SJSA1 (cell line): ENCODE data around the gene AEBP1. TPM values are rescaled to one million over a fixed set of nuclear protein-coding genes. Genes with fewer than 3 reads are reported as not detected.

ENCODE experiments used
- DNase-seq, 2 experiments: peaks; one replicate each; pipeline ENCODE4 v3.0.0-alpha.2; 2015 to 2020; ENCODE audit warnings: low spot score in 2 of 2, low read depth in 1 of 2
- H3K27ac ChIP-seq: fragments of 250-450 bp; sonication (Bioruptor Pico); 2 replicates; pipeline ENCODE4 v1.5.1; 2020; ENCODE audit warnings: mild to moderate bottlenecking, moderate library complexity
- H3K27me3 ChIP-seq: fragments of 250-450 bp; sonication (Bioruptor Pico); replicated peaks from 2 replicates; pipeline ENCODE4 v1.5.1; 2020; ENCODE audit warnings: mild to moderate bottlenecking, moderate library complexity
- H3K36me3 ChIP-seq: fragments of 250-450 bp; sonication (Bioruptor Pico); 2 replicates; pipeline ENCODE4 v1.5.1; 2020; ENCODE audit warnings: mild to moderate bottlenecking
- H3K4me1 ChIP-seq: fragments of 250-450 bp; sonication (Bioruptor Pico); replicated peaks from 2 replicates; pipeline ENCODE4 v1.6.1; 2021; ENCODE audit warnings: mild to moderate bottlenecking
- H3K4me3 ChIP-seq: fragments of 250-450 bp; sonication (Bioruptor Pico); 2 replicates; pipeline ENCODE4 v1.5.1; 2020; ENCODE audit warnings: mild to moderate bottlenecking
- H3K9me3 ChIP-seq: fragments of 250-450 bp; sonication (Bioruptor Pico); replicated peaks from 2 replicates; pipeline ENCODE4 v1.5.1; 2020; ENCODE audit warnings: mild to moderate bottlenecking
- total RNA-seq: library from RNA; depleted of rRNA; stranded (reverse); fragments of >200 nt; shearing (Covaris generic); gene quantifications from 2 replicates; pipeline ENCODE4 v1.2.3, GENCODE V29; 2014

The AEBP1 gene
- total RNA-seq, 1 experiment from 2014 or later: not detected

DNA sequence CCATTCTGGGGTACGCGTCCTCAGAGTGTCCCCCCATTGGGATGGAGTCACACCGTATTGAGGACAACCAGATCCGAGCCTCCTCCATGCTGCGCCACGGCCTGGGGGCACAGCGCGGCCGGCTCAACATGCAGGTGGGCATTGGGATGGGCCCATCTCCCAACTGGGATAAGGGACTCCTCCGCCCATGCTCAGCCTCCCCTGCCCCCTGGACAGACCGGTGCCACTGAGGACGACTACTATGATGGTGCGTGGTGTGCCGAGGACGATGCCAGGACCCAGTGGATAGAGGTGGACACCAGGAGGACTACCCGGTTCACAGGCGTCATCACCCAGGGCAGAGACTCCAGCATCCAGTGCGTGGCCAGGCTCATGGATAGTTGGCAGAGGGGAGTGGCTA, 5.8 kb downstream of the AEBP1 start:
- no peaks in the 10 kb centered on the region for H3K9me3 ChIP-seq
- H3K36me3 ChIP-seq: peaks cover 10% of the 10 kb centered on the region
- H3K4me1 ChIP-seq: peaks cover 8% of the 10 kb centered on the region
- no peak for DNase-seq
- H3K27me3 ChIP-seq: no peaks in the 10 kb centered on the region
- H3K4me3 ChIP-seq: no peak overlapping the region
- no peak overlapping the region for H3K27ac ChIP-seq

DNA sequence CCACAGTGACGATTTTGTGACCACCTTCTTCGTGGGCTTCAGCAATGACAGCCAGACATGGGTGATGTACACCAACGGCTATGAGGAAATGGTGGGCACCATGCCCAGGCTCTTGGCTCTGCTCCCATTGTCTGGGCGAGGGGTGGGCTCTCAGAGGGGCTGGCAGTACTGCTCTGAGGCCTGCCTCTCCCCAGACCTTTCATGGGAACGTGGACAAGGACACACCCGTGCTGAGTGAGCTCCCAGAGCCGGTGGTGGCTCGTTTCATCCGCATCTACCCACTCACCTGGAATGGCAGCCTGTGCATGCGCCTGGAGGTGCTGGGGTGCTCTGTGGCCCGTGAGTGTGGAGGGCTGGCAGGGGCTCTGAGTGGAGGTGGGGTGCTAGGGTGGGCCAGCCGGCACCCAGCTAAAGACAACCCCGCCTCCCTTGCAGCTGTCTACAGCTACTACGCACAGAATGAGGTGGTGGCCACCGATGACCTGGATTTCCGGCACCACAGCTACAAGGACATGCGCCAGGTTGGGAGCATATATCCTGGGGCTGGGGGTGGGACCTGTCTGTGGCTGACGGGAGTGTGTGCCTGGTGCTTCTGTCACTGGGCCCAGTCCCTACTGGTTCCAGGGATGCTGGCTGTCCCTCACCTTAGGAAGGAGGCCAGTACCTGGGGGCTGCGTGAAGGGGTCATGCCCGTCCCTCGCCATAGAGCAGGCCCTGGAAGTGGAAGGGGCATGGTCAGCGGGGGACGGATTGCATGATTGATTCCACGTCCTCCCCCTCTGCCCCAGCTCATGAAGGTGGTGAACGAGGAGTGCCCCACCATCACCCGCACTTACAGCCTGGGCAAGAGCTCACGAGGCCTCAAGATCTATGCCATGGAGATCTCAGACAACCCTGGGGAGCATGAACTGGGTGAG, 6.8 kb downstream of the AEBP1 start:
- Histone ChIP-seq H3K27me3 (no peaks in the 10 kb centered on the region), H3K9me3 (no peaks in the 10 kb centered on the region), H3K4me1 (no peaks in the 10 kb centered on the region), H3K36me3 (peaks cover 17% of the 10 kb centered on the region), H3K27ac (no peak overlapping the region), H3K4me3 (no peak overlapping the region)
- no peak for DNase-seq

DNA sequence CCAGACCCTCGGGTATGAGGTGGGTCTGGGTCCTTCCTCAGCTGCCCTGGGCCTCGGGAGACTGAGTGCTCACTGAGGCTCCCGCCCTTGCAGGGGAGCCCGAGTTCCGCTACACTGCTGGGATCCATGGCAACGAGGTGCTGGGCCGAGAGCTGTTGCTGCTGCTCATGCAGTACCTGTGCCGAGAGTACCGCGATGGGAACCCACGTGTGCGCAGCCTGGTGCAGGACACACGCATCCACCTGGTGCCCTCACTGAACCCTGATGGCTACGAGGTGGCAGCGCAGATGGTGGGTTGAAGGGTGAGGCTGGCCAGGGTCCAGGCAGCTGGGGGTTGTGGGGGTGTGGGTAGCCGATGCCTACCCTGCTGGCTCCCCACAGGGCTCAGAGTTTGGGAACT, 7.6 kb downstream of the AEBP1 start:
- H3K27ac ChIP-seq: no peak overlapping the region
- no peaks in the 10 kb centered on the region for H3K27me3 ChIP-seq
- H3K36me3 ChIP-seq: peaks cover 25% of the 10 kb centered on the region
- H3K4me1 ChIP-seq: no peaks in the 10 kb centered on the region
- no peak overlapping the region for H3K4me3 ChIP-seq
- no peak for DNase-seq
- H3K9me3 ChIP-seq: no peaks in the 10 kb centered on the region

DNA sequence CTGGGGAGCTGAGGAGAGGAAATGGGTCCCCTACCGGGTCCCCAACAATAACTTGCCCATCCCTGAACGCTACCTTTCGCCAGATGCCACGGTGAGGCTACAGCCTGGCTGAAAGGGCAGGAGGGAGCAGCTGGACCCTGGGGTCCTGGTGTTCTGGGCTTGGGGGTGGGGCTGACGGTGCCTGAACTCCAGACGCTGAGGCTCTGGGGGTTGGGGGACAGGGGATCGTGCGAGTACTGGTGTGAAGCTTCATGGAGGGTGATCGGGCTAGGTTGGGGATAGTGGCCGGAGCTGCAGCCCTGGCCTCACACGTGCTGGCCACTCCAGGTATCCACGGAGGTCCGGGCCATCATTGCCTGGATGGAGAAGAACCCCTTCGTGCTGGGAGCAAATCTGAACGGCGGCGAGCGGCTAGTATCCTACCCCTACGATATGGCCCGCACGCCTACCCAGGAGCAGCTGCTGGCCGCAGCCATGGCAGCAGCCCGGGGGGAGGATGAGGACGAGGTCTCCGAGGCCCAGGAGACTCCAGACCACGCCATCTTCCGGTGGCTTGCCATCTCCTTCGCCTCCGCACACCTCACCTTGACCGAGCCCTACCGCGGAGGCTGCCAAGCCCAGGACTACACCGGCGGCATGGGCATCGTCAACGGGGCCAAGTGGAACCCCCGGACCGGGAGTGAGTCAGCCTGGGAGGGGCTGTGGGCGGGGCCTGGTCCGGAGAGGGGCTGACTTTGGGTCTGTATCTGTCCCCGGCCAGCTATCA, 8.3 kb downstream of the AEBP1 start:
- Histone ChIP-seq H3K36me3 (peaks cover 32% of the 10 kb centered on the region), H3K27me3 (no peaks in the 10 kb centered on the region), H3K4me3 (no peak overlapping the region), H3K27ac (no peak overlapping the region), H3K4me1 (no peaks in the 10 kb centered on the region), H3K9me3 (no peaks in the 10 kb centered on the region)
- no peak for DNase-seq

DNA sequence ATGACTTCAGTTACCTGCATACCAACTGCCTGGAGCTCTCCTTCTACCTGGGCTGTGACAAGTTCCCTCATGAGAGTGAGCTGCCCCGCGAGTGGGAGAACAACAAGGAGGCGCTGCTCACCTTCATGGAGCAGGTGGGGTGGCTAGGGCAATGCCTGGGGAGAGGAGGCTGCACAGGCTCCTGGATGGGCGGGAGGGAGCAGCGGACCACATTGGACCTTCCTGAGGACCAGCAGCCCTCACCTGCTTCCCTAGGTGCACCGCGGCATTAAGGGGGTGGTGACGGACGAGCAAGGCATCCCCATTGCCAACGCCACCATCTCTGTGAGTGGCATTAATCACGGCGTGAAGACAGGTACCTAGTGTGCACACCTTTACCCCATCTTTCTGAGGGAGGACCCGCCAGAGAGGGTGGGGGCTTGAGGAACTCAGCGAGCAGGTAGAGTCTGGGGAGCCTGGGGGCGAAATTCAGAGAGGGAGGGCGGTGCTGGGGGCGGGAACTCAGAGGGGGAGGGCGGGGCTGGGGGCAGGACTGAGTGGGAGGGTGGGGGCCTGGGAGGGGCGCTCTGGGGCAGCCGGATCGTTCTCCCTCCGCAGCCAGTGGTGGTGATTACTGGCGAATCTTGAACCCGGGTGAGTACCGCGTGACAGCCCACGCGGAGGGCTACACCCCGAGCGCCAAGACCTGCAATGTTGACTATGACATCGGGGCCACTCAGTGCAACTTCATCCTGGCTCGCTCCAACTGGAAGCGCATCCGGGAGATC, 9.0 kb downstream of the AEBP1 start:
- Histone ChIP-seq H3K9me3 (no peaks in the 10 kb centered on the region), H3K4me3 (no peak overlapping the region), H3K27me3 (no peaks in the 10 kb centered on the region), H3K4me1 (no peaks in the 10 kb centered on the region), H3K27ac (no peak overlapping the region), H3K36me3 (peaks cover 39% of the 10 kb centered on the region)
- DNase-seq: no peak

DNA sequence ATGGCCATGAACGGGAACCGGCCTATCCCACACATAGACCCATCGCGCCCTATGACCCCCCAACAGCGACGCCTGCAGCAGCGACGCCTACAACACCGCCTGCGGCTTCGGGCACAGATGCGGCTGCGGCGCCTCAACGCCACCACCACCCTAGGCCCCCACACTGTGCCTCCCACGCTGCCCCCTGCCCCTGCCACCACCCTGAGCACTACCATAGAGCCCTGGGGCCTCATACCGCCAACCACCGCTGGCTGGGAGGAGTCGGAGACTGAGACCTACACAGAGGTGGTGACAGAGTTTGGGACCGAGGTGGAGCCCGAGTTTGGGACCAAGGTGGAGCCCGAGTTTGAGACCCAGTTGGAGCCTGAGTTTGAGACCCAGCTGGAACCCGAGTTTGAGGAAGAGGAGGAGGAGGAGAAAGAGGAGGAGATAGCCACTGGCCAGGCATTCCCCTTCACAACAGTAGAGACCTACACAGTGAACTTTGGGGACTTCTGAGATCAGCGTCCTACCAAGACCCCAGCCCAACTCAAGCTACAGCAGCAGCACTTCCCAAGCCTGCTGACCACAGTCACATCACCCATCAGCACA, 9.7 kb downstream of the AEBP1 start:
- H3K4me3 ChIP-seq: no peak overlapping the region
- H3K4me1 ChIP-seq: no peaks in the 10 kb centered on the region
- no peaks in the 10 kb centered on the region for H3K9me3 ChIP-seq
- no peak for DNase-seq
- no peak overlapping the region for H3K27ac ChIP-seq
- H3K36me3 ChIP-seq: peaks cover 41% of the 10 kb centered on the region
- H3K27me3 ChIP-seq: no peaks in the 10 kb centered on the region

DNA sequence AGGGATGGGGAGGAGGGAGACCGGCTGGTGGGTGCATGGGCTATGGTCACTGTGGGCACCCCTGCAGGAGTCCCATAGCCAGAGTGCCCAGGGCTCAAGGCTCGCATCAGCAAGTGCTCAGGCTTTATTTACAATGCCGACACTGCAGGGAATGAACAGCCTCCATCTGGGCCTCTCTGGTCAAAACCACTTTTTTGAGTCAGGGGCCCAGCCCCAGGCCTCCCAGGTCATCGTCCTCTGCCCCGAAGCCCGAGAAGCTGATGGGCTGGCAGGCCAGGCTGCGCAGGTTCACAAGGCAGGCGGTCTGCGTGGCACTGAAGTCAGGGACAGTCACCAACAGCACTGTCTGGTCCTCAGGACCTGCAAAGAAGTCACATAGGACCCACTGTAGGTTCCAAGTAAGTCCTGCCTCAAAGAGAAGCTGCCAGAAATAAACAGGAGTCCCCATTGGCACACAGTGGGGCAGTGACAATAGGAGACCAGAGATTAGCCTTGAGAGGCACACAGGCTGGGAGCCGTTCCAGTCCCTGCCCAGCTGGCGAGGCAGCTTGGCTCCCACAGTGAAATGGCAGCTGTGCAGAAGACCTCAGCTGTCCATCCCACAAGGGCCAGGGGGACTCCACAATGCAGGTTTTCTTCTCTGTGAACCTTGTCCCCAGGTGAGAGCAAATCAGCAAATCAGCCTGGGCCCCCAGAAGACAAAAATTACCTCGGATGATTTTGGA, 10.6 kb downstream of the AEBP1 start:
- peaks cover 48% of the 10 kb centered on the region for H3K36me3 ChIP-seq
- DNase-seq: no peak
- H3K9me3 ChIP-seq: no peaks in the 10 kb centered on the region
- H3K27me3 ChIP-seq: no peaks in the 10 kb centered on the region
- no peak overlapping the region for H3K4me3 ChIP-seq
- H3K4me1 ChIP-seq: no peaks in the 10 kb centered on the region
- no peak overlapping the region for H3K27ac ChIP-seq

DNA sequence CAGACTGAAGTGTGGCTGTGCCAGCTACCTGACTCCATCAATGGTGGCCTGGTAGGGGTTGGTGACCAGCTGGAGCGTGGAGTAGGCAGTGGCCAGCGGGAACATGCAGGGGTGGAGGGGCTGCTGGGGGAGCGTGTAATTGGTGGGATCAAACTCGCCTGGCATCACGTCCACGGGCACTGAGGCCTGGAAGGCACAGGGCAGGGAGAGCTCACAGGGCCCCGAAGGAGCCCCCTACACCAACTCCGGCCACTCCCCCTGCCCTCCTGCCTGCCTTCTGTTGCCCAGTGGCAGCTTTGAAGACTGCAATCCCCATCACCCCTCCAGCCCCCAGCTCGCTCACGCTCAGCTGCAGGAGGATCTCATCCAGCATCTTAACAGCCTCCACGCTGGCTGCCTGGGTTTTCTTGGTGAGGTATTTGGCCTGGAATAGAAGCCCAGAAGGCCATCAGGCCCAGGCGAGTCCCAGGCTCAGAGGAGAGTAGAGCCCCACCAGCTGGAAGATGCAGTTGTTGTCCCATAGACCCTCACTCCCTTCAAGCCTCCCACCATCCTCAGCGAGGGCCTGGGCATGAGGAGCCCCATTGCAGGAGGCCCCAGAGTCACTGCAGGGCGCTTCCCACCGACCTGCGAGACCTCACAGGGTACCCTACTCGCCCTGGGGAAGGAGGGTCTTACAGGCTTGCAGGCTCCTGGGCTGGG, 12.1 kb downstream of the AEBP1 start:
- Histone ChIP-seq H3K27ac (no peak overlapping the region), H3K4me3 (no peak overlapping the region), H3K4me1 (no peaks in the 10 kb centered on the region), H3K36me3 (peaks cover 63% of the 10 kb centered on the region), H3K9me3 (no peaks in the 10 kb centered on the region), H3K27me3 (no peaks in the 10 kb centered on the region)
- no peak for DNase-seq

DNA sequence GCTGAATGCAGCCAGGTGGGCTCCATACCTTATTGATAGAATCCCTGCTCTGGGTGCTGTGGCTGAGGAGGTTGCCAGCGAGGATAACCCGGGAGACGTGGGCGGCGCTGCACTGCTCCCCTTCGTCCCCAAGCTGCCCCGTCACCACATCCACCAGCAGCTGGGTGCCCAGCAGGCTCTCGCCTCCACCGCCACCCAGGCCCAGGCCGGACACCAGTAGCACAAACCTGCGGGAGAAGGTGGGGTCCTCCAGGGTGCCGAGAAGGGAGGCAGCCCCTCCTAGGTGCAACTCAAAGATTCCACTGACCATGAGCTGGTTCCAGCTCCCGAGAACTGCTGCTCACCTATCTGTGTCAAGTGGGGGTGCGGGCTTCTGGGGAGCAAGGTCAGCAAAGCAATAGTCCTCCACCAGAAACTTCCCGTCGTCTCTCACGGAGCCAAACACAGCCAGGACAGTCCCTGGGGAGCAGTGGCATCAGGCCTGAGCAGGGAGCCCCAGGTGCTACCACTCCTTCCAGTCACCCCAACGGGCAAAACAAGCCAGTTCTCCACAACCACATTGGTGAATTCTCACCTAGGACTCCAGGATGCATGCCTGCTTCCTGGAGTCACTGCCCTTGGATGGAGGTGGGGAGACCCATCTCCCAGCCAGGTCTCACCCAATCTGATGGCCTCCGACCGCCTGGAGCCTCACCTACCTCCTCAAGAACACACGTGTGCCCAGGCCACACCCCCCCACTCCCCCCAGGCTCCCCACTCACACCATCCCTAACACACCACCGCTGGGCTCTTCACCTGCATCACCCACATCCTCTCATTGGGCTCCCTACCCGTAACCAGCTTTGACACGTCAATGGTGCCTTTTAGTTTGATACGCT, 12.9 kb downstream of the AEBP1 start:
- DNase-seq: no peak
- Histone ChIP-seq H3K4me3 (no peak overlapping the region), H3K4me1 (no peaks in the 10 kb centered on the region; the same call in 1 of the 2 replicates), H3K27me3 (no peaks in the 10 kb centered on the region), H3K36me3 (peaks cover 71% of the 10 kb centered on the region), H3K27ac (no peak overlapping the region), H3K9me3 (no peaks in the 10 kb centered on the region)

DNA sequence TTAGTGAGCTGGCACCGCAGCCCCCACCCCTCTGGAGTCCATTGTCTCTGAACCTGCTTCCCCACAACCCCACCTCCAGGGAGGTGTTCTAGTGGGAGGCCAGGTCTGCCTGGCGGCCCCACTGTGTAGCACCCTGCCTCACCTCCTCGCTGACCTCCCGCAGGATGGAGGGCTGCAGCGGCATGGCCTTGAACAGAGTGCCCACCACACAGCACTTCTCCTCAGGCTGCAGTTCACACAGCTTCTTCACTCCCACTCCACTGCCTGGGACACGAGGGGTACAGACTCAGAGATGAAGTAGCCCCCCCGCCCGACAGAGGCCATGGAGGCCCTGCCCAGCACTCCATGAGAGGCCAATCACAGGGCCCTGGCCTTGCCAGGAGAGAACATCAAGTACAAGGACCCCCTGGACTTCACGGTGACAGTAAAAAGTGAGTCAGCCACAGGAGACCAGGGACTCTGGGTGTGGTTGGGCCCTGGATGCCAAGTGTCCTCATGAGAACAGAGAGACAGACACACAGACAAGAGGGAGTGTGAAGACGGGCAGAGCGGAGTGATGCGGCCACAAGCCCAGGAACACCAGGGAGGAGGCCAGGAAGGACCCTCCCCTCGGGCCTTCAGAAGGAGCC, 13.8 kb downstream of the AEBP1 start:
- Histone ChIP-seq H3K27ac (no peak overlapping the region), H3K36me3 (peaks cover 72% of the 10 kb centered on the region)
- no peak for DNase-seq

DNA sequence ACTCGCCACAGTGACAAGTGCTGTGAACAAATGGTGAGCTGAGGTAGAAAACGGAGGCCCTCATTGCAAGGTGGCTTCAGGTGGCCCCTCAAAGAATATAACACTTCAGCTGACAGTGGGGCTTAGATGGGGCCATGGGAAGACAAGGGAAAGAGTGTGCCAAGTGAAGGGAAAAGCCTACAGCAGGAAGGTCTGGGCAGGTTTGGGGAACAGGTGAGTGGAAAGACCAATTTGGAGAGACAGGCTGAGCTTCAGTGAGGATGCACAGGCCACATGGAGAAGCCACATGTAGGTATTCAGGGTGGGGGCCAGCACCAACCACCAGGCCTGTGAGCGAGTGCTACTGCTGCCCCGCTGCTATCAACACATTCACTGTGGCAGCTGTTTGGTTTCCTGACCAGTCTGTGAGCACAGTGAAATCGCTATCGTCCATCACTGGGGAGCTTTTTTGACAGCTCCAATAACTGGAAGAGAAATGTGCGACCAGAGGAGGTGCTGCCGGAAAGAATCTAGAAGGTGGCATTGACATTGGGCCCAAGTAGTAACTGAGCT, 15.8 kb downstream of the AEBP1 start:
- no peak overlapping the region for H3K27ac ChIP-seq

More for the DNA sequence above, 13.8 kb downstream of the AEBP1 start:
- Histone ChIP-seq H3K4me1 (peaks cover 5% of the 10 kb centered on the region), H3K9me3 (no peaks in the 10 kb centered on the region), H3K27me3 (no peaks in the 10 kb centered on the region), H3K4me3 (no peak overlapping the region)

More for the DNA sequence above, 15.8 kb downstream of the AEBP1 start:
- Histone ChIP-seq H3K27me3 (no peaks in the 10 kb centered on the region), H3K36me3 (peaks cover 63% of the 10 kb centered on the region), H3K4me3 (no peak overlapping the region), H3K9me3 (no peaks in the 10 kb centered on the region), H3K4me1 (peaks cover 8% of the 10 kb centered on the region)
- DNase-seq: no peak
